Effector CD4-positive, alpha-beta T cell (primary cell): Measurements from ENCODE around the gene ADGRG6.
"Not testable (repeated sequence)": the region's sequence is repeated elsewhere in the genome, so short reads cannot be mapped to it uniquely, and the experiment has no call there.

Experiments used
- DNase-seq: peaks from one replicate; pipeline ENCODE4 v3.0.0-alpha.2; 2020

ADGRG6 gene

DNA sequence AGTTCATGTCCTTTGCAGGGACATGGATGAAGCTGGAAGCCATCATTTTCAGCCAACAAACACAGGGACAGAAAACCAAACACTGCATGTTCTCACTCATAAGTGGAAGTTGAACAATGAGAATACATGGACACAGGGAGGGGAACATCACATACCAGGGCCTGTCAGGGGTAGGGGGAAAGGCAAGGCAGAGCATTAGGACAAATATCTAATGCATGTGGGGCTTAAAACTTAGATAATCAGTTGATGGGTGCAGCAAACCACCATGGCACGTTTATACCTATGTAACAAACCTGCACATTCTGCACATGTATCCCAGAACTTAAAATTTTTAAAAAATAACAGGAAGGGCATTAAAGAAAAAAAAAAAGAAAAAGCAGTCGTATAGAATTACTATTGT, 153.0 kb downstream of the ADGRG6 start:
- not testable (repeated sequence) for DNase-seq

DNA sequence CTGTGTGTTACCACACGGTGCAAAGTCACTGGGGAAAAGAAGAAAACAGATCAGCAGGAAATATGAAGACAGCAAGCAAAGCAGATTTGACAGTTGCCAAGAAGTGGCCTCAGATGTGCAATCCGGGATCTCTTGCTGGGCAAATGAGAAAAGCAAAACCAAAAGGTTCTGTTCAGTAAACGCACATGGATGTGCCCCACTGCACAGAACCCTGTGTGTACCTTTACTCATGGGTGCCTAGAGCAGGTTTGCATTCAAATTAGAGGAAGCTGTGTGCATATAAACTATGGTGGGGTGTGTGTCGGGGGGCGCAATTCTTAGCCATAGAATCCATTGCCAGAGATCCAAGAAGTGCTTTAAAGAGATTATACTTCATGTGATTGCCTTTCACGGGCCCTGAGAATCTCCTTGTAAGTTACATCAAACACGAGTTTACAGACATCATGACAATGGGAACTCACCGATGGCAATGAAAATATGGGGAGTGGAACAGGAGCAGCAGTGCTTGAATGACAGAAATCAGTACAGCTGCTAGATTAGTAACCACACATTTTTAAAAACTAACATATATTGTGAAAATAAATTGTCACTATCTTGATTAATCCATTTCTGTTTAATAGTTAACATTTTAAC, 154.3 kb downstream of the ADGRG6 start:
- DNase-seq, result no peak

DNA sequence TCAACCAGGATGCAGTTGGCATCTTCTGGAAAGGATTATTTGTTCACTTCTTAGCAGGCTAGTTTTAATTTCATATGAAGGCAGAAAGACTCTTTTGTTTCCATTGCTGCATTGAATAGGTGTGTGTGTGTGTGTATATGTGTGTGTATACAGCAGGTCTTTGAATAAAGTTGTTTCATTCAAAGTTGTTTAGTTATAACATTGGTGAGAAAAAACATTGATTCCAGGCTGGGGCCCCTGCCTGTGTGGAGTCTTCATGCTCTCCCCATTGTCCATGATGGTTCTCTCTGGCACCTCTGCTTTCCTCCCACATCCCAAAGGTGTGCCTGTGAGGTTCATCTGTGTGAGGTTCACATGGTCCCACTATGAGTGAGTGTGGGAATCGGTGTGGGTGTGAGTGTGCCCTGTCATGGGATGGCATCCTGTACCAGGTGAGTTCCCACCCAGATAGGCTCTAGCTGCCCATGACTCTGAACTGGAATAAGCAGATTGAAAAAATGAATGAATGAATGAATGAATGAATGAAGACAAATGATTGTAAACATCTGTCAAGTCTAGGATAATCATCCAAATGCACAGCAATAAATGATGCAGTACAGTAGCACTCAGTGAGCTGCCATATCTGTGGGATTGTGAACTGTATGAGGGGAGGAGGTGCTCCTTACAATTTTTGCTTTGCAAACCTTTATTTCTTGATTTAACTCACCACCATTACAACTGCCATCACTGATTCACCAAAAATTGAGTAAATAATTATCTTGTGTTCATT, 156.0 kb downstream of the ADGRG6 start:
- DNase-seq, result no peak

DNA sequence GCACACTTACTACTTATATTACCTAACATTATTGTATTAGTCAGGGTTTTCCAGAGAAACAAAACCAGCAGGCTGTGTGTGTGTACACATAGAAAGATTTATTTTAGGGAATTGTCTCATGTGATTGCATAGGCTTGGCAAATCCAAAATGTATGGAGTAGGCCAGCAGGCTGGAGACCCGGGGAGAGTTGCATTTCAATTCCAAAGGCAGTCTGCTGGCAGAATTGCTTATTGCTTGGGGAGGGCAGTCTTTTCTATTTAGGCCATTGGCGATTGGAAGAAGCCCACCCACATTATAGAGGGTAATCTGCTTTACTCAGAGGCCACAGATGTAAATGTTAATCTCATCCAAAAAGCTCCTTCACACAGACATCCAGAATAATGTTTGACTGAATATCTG, 157.0 kb downstream of the ADGRG6 start:
- DNase-seq, result no peak

- no peak for DNase-seq
Observed at GRCh38 chr6:142459271-142459670, 157.5 kb downstream of the ADGRG6 start.

DNA sequence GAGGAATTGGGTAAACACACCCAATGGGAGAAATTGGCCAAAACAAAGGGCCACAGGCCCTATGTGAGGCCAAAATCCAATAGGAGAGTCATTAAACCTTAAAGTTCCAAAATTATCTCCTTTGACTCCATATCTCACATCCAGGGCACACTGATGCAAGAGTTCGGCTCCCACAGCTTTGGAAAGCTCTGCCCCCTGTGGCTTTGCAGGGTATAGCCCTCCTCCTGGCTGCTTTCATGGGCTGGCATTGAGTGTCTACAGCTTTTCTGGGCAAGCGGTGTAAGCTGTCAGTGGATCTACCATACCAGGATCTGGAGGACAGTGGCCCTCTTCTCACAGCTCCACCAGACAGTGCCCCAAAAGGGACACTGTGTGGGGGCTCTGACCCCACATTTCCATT, 160.5 kb downstream of the ADGRG6 start:
- no peak for DNase-seq

- no peak for DNase-seq
Observed at GRCh38 chr6:142463988-142464387, 162.2 kb downstream of the ADGRG6 start.

DNA sequence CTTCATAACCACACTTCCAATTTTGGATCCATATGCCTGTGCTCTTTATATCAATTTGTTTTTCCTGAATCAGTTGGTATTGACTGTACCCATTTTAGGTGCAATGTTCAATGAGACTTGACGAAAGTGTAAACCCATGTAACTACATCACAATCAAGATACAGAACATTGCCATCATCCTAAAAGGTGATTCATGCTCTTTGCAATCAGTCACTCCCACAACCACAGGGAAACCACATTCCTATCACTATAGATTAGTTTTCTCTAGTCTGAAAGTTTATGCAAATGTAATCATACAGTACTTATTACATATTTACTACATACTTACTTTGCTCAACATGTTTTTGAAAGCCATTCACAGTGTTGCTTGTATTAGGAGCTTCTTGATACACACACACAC, 167.4 kb downstream of the ADGRG6 start:
- DNase-seq, result no peak

DNA sequence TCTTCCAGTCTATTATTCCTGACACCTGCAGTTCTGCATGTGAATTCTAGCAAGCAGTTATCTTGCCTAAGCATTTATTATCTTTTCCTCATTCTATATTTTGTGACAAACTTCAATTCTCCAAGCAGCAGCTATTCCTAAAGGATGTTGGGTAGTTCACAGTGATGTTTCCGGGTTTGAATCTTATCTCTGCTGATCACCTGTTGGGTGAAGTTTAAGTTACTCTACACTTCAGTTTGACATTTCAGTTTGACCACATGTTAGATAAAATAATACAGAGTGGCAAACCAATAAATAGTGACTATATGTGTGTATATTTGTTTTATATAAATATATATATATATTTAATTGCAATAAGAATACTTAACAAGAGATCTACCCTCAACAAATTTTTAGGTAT, 168.6 kb downstream of the ADGRG6 start:
- no peak for DNase-seq

GRCh38 chr6:142474531-142475289, 172.9 kb downstream of the ADGRG6 start:
- no peak for DNase-seq

- no peak for DNase-seq
Observed at GRCh38 chr6:142476452-142476851, 174.6 kb downstream of the ADGRG6 start.

- DNase-seq, result no peak
Observed at GRCh38 chr6:142478117-142478516, 176.3 kb downstream of the ADGRG6 start.

GRCh38 chr6:142481466-142481865, 179.7 kb downstream of the ADGRG6 start:
- DNase-seq, result no peak

DNA sequence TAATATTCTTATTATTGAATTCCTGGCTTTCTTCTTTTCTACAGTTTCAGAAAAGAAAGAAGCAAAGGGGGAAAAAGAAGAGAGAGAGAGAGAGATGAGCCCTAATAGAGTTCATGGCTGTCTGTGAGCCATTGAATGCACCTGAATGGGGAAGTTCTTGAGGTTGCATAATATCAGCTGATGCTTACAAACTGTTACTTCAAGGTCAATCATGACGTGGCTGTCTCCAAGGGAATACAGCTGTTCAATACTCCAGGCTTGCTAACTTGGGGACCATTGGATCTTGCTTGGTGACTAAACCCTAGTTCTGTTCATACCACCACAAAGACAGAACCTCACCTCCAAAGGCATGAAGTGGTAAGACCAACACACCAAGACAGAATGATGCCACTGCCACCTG, 180.4 kb downstream of the ADGRG6 start:
- no peak for DNase-seq

DNA sequence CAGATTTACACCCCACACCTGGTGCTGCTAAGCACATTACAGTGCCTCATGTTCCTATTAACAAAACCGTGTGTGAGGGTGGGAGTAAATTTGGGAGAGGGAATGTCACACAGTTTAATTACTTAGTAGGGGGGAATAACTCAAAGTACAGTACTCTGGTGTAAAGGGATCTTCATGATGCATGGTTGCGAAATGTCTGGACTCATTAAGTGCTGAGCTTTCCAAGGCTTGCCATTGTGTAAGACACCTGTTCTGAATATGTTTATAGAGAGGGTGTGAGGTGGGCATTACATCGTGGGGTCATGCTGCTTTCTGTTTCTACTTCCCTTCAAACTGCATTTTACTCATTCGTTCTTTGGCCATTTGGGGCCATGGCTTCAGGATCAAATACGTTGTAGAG, 181.2 kb downstream of the ADGRG6 start:
- no peak for DNase-seq

DNA sequence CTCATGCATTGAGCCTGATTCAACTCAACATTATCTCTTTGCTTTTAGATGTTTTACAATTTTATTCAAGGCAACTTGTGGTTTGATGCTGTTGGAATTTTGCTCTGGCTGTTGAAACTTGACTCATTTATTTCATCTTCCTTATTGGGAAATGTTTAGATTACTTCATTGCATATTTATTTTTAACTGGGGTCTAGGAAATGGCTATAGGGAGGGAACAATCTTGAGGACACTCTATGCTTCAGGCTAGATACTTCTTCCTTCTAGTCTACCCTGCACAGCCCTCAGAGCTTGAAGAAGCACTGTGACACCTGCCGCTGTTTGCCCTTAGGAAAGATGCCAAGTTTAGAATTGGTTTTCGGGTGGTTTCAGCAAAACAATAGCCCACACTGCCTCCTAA, 183.4 kb downstream of the ADGRG6 start:
- no peak for DNase-seq

DNA sequence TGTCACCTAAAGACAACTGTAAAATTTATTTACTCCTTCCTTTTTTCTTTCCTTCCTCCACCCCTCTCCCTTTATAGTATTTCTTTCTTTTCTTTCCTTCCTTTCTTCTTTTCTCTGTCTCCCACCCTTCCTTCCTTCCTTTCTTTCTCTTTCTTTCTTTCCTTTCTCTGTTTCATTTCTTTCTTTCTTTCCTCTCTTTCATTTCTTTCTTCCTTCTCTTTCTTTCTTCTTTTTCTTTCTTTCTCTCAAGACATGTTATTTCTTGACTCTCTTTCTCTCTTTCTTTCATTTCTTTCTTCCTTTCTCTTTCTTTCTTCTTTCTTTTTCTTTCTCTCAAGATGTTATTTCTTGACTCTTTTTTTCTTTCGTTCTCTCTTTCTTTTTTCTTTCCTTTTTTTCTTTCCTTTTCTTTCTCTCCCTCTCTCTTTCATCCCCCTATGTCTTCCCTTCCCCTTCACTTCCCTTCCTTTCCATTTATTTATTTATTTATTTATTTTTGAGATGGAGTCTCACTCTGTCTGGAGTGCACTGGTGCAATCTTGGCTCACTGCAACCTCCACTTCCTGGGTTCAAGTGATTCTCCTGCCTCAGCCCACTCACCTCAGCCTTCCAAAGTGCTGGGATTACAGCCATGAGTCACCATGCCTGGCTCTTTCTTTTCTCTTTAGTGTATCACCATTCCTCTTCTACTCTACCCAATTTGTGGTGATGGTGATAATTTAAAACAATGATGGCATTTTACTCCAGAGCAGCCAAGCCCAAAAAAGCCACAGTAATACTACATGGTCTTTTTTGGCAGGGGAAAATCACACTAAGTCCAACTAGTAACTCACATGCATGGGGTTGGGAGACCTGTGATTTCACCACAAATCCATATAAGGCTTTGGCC, 188.2 kb downstream of the ADGRG6 start:
- DNase-seq, result no peak
